ENCODE measurements around the gene MBD5. TPM values are rescaled to one million over a fixed set of nuclear protein-coding genes. Genes with fewer than 3 reads are reported as not detected.

Gene MBD5
- total and polyA plus RNA-seq, 2 of the 4 experiments (the other 2 are of a cell fraction) = 9.8 to 14.2 TPM

GRCh38 chr2:148273158-148273691 is 252.3 kb downstream of the MBD5 start:
- Histone ChIP-seq H3K4me2 (ENCODE audit: low read depth, low read length) (peak overlapping the region; percentile 76), H3K27ac (ENCODE audit: insufficient read depth, low read length) (peak overlapping the region; percentile 58)
- ATAC-seq (ENCODE audit: low read depth) = peak; percentile 95

More at GRCh38 chr2:148273158-148273691, 252.3 kb downstream of the MBD5 start:
- Histone ChIP-seq H3K9ac (ENCODE audit: low read depth, low read length) (no peak overlapping the region), H2BK5ac (ENCODE audit: low read depth, low read length, poor library complexity, severe bottlenecking) (peak overlapping the region; percentile 92), H3K18ac (ENCODE audit: low read depth, low read length) (peak overlapping the region; percentile 89), H4K5ac (ENCODE audit: low read depth, low read length) (peak overlapping the region; percentile 80), H3K23ac (ENCODE audit: low read depth, low read length) (peak overlapping the region; percentile 51), H3K9me1 (ENCODE audit: insufficient read depth, low read length) (peaks cover 3% of the 10 kb centered on the region; the same call in 1 of the 2 replicates), H2BK120ac (ENCODE audit: low read depth, low read length) (peak overlapping the region; percentile 73), H2BK15ac (ENCODE audit: low read depth, low read length) (peak overlapping the region; percentile 90), H3K36me3 (ENCODE audit: control insufficient read depth, insufficient read depth, low read length) (no peaks in the 10 kb centered on the region), H2AK5ac (ENCODE audit: low read depth, low read length) (peak overlapping the region; percentile 55), H3K27me3 (ENCODE audit: control insufficient read depth, insufficient read depth, low read length) (no peaks in the 10 kb centered on the region), H3K4me3 (ENCODE audit: insufficient read depth, low read depth, low read length) (no peak overlapping the region), H4K20me1 (ENCODE audit: insufficient read depth, low read length) (no peaks in the 10 kb centered on the region), H3K4ac (ENCODE audit: low read depth, low read length) (peak overlapping the region; percentile 77), H2AK9ac (replicated peaks; ENCODE audit: low read depth, low read length, poor library complexity) (no peak overlapping the region), H3K79me1 (ENCODE audit: low read depth in 1 of 2, low read length in 2 of 2) (peaks cover 0 to 3% of the 10 kb centered on the region in 2 experiments; a peak in 1 of 4 replicates), H4K8ac (ENCODE audit: low read depth in 2 of 2, low read length in 2 of 2) (peak overlapping the region; percentile 28 to 81; a peak in 3 of 4 replicates), H4K91ac (ENCODE audit: insufficient read depth, low read depth, low read length) (peak overlapping the region; percentile 90; the same call in 1 of the 2 replicates), H2BK20ac (ENCODE audit: low read depth, low read length) (peak overlapping the region; percentile 72), H2AFZ (replicated peaks; ENCODE audit: low read length, poor library complexity) (peak overlapping the region; percentile 44), H3K4me1 (ENCODE audit: control insufficient read depth, insufficient read depth, low read length) (peaks cover 5% of the 10 kb centered on the region), H3K9me3 (ENCODE audit: control insufficient read depth, insufficient read depth, low read length) (no peaks in the 10 kb centered on the region), H3K14ac (replicated peaks; ENCODE audit: low read depth, low read length) (peak overlapping the region; percentile 62), H3K56ac (ENCODE audit: extremely low read depth, insufficient read depth, low read length) (peak overlapping the region; percentile 29; the same call in 1 of the 2 replicates)
- POLR2A ChIA-PET (ENCODE audit: unreplicated experiment) = no interaction called here
- WGBS, 2 experiments (ENCODE audit: extremely low coverage in 2 of 2, insufficient read length in 1 of 2) = no CpG with 5 or more reads among the region's 4 CpGs
- no peak for TF ChIP-seq MXI1 (IDR thresholded peaks at IDR 0.05; ENCODE audit: borderline replicate concordance, low read depth, low read length)
- TF ChIP-seq MAFK (IDR thresholded peaks at IDR 0.05; ENCODE audit: low read depth, low read length) = peak; percentile 56
- DNase-seq = peak; percentile 53
- no TSS peak for BruUV-seq (replicated peaks)
- dilution Hi-C loops (cut with HindIII; ENCODE audit: low sequenced_read_pairs, unreplicated experiment) = no loop called here
- intact Hi-C loops (cut with micrococcal nuclease) = loop anchor here (5.0 kb wide), 1 partner anchor 251 kb away; the partner anchor contains the start of genes MBD5 and ORC4
- CTCF ChIA-PET = interaction anchor here (0.7 to 0.8 kb wide), 2 partner anchors 29 to 236 kb away, joined by 3 read pairs; no protein-coding TSS in a partner anchor
- in situ Hi-C loops (cut with MboI; ENCODE audit: low sequenced_read_pairs) = no loop called here

Measured in IMR-90 (cell line).